ENCODE results near the gene GPATCH4. TPM values are rescaled to one million over a fixed set of nuclear protein-coding genes. Genes with fewer than 3 reads are reported as not detected.
A peak's percentile ranks its signal among the peaks of the same experiment; 100 is the strongest.

GPATCH4 gene
- total and polyA plus RNA-seq, 7 experiments from 2014 or later: 33.3 to 59.1 (median 46.1) TPM

DNA sequence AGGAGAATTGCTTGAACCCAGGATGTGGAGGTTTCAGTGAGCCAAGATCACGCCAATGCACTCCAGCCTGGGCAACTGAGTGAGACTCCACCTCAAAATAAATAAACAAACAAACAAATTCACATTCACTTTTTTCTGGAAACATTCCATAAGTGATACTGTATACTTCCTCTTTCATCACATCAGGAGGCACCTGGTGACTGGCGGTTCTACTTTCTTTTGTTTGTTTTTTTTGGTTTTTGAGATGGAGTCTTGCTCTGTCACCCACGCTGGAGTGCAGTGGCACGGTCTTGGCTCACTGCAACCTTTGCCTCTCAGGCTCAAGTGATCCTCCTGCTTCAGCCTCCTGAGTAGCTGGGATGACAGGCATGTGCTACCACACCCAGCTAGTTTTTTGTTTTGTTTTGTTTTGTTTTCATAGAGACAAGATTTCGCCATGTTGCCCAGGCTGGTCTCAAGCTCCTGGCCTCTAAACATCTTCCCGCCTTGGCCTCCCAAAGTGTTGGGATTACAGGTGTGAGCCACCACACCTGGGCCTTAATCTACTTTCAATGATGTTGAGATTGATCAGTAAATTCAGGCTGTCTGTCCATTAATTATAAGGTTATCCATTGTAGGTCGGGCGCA lies 28.7 kb upstream of the GPATCH4 start:
- POLR2A ChIA-PET: interaction anchor here (0.7 kb wide), 1 partner anchor 23 kb away, joined by 3 read pairs; no protein-coding TSS in a partner anchor
- Histone ChIP-seq H3K27ac (ENCODE audit: low read depth, low read length) (no peak overlapping the region), H3K36me3 (ENCODE audit: control insufficient read depth in 2 of 3, insufficient read depth in 3 of 3, low read length in 3 of 3) (no peaks in the 10 kb centered on the region), H3K27me3 (ENCODE audit: control insufficient read depth in 2 of 2, insufficient read depth in 2 of 2, low read length in 2 of 2) (peaks cover 8 to 15% of the 10 kb centered on the region in 2 donors), H3K4me1 (ENCODE audit: control insufficient read depth in 2 of 2, insufficient read depth in 2 of 2, low read length in 2 of 2) (peaks cover 7 to 9% of the 10 kb centered on the region in 2 donors), H3K9me3 (ENCODE audit: control insufficient read depth in 2 of 3, low read length in 3 of 3) (no peaks in the 10 kb centered on the region), H3K4me3 (ENCODE audit: low read length) (no peak overlapping the region)
- ATAC-seq: no peak
- no peak for DNase-seq
- Mint-ChIP-seq H3K4me1 (peaks cover 6 to 8% (median 7%) of the 10 kb centered on the region in 7 donors), H3K4me3 (no peak overlapping the region), H3K36me3 (peaks cover 0 to 4% (median 0%) of the 10 kb centered on the region in 5 donors), H3K27me3 (peaks cover 42 to 78% (median 64%) of the 10 kb centered on the region in 5 donors), H3K9me3 (peaks cover 0 to 1% (median 0%) of the 10 kb centered on the region in 11 donors), H3K27ac (no peak overlapping the region)
- intact Hi-C loops (cut with micrococcal nuclease): loop anchor here in 1 of 2 donors (5.0 kb wide), 2 partner anchors 77 to 97 kb away; partner anchors contain the start of genes CRABP2, ISG20L2 and METTL25B
- CTCF ChIA-PET: interaction anchor here (0.6 to 1.6 kb wide), 2 partner anchors 28 to 41 kb away, joined by 4 to 8 read pairs; no protein-coding TSS in a partner anchor

DNA sequence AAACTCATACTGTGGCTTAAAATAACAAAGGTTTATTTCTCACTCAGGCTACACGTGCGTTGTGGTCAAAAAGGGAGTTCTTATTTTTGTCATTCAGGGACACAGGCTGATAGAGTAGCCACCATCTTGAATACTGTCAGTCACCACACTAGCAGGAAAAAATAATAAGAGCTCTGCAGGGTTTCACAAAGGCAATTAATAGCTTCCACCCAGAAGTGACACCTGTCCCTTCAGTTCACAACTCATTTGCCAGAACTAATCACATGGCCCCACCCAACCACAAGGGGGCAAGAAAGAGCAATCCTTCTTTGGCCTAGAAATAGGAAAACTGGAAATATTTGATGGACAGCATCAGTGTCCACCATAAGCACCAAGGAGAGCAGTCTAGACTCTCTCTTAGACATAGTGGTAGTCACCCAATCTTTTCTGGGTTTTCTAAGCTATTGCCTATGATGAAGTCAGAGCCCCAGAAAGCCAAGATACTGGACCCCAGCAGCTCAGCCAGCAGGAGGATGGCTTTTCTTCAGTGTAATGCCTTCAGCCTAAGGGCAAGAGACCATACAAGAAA lies 26.1 kb upstream of the GPATCH4 start:
- Histone ChIP-seq H3K4me3 (ENCODE audit: low read length) (no peak overlapping the region), H3K36me3 (ENCODE audit: control insufficient read depth in 2 of 3, insufficient read depth in 3 of 3, low read length in 3 of 3) (no peaks in the 10 kb centered on the region), H3K9me3 (ENCODE audit: control insufficient read depth in 2 of 3, low read length in 3 of 3) (no peaks in the 10 kb centered on the region), H3K27ac (ENCODE audit: low read depth, low read length) (no peak overlapping the region), H3K27me3 (ENCODE audit: control insufficient read depth in 2 of 2, insufficient read depth in 2 of 2, low read length in 2 of 2) (peaks cover 8 to 31% of the 10 kb centered on the region in 2 donors), H3K4me1 (ENCODE audit: control insufficient read depth in 2 of 2, insufficient read depth in 2 of 2, low read length in 2 of 2) (peaks cover 9 to 15% of the 10 kb centered on the region in 2 donors)
- Mint-ChIP-seq H3K36me3 (peaks cover 0 to 4% (median 0%) of the 10 kb centered on the region in 5 donors), H3K27ac (peak overlapping the region in 1 of 9 donors; percentile 10), H3K27me3 (peaks cover 38 to 74% (median 59%) of the 10 kb centered on the region in 5 donors), H3K9me3 (peaks cover 0 to 1% (median 0%) of the 10 kb centered on the region in 11 donors), H3K4me3 (peak overlapping the region in 1 of 10 donors; percentile 3), H3K4me1 (peaks cover 7 to 13% (median 12%) of the 10 kb centered on the region in 7 donors)
- ATAC-seq: no peak
- DNase-seq: peak in 4 of 9 donors; percentile 29 to 36 (median 35)
- ChIA-PET POLR2A (interaction anchor here (1.2 kb wide), 1 partner anchor 100 kb away, joined by 3 read pairs; no protein-coding TSS in a partner anchor), CTCF (interaction anchor here (0.6 to 2.7 kb wide), 18 partner anchors 10 to 242 kb away, joined by 3 to 18 read pairs (median 4); partner anchors contain the start of genes ISG20L2, METTL25B and NAXE)
- intact Hi-C loops (cut with micrococcal nuclease): loop anchor here (1.0 to 5.0 kb wide), 4 partner anchors 80 to 299 kb away; partner anchors contain the start of genes CRABP2 (in 1 of the 2), ISG20L2 (in 1 of the 2) and METTL25B (in 1 of the 2)

DNA sequence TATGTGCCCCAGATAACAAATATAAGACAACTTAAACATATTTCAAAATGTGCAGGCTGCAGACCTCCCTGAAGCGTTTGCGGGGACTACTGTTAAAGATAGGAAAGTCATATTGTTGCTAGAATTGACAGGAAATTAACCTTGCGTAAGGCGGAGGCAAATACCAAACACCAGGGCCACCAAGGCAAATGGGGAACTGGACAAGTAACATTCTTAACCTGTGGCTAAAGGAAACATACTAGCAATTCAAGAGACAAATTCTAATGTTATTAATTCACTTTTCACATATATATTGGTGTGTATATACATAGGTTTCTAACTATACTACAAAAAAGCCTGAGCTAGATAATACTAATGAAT lies 24.8 kb upstream of the GPATCH4 start:
- H3K4me1 Mint-ChIP-seq: peaks cover 7 to 13% (median 12%) of the 10 kb centered on the region in 7 donors
- peaks cover 0 to 1% (median 0%) of the 10 kb centered on the region in 11 donors for H3K9me3 Mint-ChIP-seq
- no peak overlapping the region for H3K4me3 ChIP-seq (ENCODE audit: low read length)
- peaks cover 46 to 73% (median 59%) of the 10 kb centered on the region in 5 donors for H3K27me3 Mint-ChIP-seq
- peak overlapping the region in 8 of 10 donors; percentile 74 to 92 (median 81) for H3K4me3 Mint-ChIP-seq
- H3K36me3 Mint-ChIP-seq: peaks cover 0 to 4% (median 0%) of the 10 kb centered on the region in 5 donors
- no peak for ATAC-seq
- H3K27ac Mint-ChIP-seq: peak overlapping the region in 4 of 9 donors; percentile 8 to 44 (median 21)
- H3K9me3 ChIP-seq (ENCODE audit: control insufficient read depth in 2 of 3, low read length in 3 of 3): no peaks in the 10 kb centered on the region
- intact Hi-C loops (cut with micrococcal nuclease): loop anchor here (1.0 to 5.0 kb wide), 6 partner anchors 31 to 301 kb away; partner anchors contain the start of genes CRABP2 (in 1 of the 2), ISG20L2 (in 1 of the 2) and METTL25B (in 1 of the 2)
- peaks cover 8 to 31% of the 10 kb centered on the region in 2 donors for H3K27me3 ChIP-seq (ENCODE audit: control insufficient read depth in 2 of 2, insufficient read depth in 2 of 2, low read length in 2 of 2)
- no peak overlapping the region for H3K27ac ChIP-seq (ENCODE audit: low read depth, low read length)
- H3K4me1 ChIP-seq (ENCODE audit: control insufficient read depth in 2 of 2, insufficient read depth in 2 of 2, low read length in 2 of 2): peaks cover 9 to 15% of the 10 kb centered on the region in 2 donors
- ChIA-PET CTCF (interaction anchor here (1.0 to 2.7 kb wide), 7 partner anchors 22 to 100 kb away, joined by 3 to 18 read pairs (median 3); no protein-coding TSS in a partner anchor), POLR2A (interaction anchor here (0.5 kb wide), 1 partner anchor 346 kb away, joined by 3 read pairs; no protein-coding TSS in a partner anchor)
- no peak for DNase-seq
- H3K36me3 ChIP-seq (ENCODE audit: control insufficient read depth in 2 of 3, insufficient read depth in 3 of 3, low read length in 3 of 3): no peaks in the 10 kb centered on the region

DNA sequence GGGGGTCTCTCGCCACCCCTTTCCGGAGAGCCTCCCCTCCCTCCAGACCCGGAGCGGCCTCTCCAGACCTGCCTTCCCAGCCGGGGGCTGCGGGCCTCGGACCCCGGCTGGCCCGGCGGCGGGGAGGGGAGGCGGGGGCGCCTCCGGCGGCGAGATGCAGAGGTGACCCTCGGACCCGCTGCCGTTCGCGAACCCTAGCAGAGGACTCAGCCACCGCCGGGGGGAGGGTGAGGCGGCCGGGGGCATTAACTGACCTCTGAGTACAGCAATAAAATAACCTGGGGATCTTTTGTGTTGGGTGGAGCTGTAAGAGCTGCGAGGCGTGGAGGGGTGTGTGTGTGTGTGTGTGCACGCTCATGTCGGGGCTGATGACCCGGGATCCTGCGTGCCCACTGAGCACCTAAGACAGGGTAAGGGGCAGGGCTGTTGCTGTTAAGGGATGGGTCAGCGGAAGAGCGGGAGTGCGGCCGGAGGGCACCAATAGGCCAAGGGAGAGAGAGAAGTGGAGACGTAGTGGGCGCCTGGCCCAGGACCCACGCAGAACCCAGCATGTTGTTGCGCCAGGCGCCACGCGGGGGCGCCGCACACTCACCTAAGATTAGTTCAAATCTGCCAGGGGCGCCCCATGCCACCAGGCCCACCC lies 24.3 kb upstream of the GPATCH4 start:
- peaks cover 7 to 13% (median 11%) of the 10 kb centered on the region in 7 donors for H3K4me1 Mint-ChIP-seq
- intact Hi-C loops (cut with micrococcal nuclease): loop anchor here (1.0 to 5.0 kb wide), 7 partner anchors 32 to 301 kb away; partner anchors contain the start of genes CRABP2 (in 1 of the 2), ISG20L2 (in 1 of the 2) and METTL25B (in 1 of the 2)
- Histone ChIP-seq H3K27ac (ENCODE audit: low read depth, low read length) (no peak overlapping the region), H3K9me3 (ENCODE audit: control insufficient read depth in 2 of 3, low read length in 3 of 3) (no peaks in the 10 kb centered on the region), H3K4me1 (ENCODE audit: control insufficient read depth in 2 of 2, insufficient read depth in 2 of 2, low read length in 2 of 2) (peaks cover 9 to 15% of the 10 kb centered on the region in 2 donors), H3K27me3 (ENCODE audit: control insufficient read depth in 2 of 2, insufficient read depth in 2 of 2, low read length in 2 of 2) (peaks cover 8 to 31% of the 10 kb centered on the region in 2 donors), H3K36me3 (ENCODE audit: control insufficient read depth in 2 of 3, insufficient read depth in 3 of 3, low read length in 3 of 3) (no peaks in the 10 kb centered on the region), H3K4me3 (ENCODE audit: low read length) (peak overlapping the region; percentile 47)
- no peaks in the 10 kb centered on the region for H3K36me3 Mint-ChIP-seq
- peaks cover 0 to 1% (median 0%) of the 10 kb centered on the region in 11 donors for H3K9me3 Mint-ChIP-seq
- H3K27ac Mint-ChIP-seq: peak overlapping the region in 4 of 9 donors; percentile 8 to 44 (median 21)
- ATAC-seq: peak; percentile 83
- H3K27me3 Mint-ChIP-seq: peaks cover 46 to 71% (median 59%) of the 10 kb centered on the region in 5 donors
- ChIA-PET CTCF (interaction anchor here (0.7 to 2.7 kb wide), 10 partner anchors 24 to 470 kb away, joined by 3 to 18 read pairs (median 4); no protein-coding TSS in a partner anchor), POLR2A (no interaction called here)
- peak overlapping the region; percentile 74 to 92 (median 81) for H3K4me3 Mint-ChIP-seq
- DNase-seq: peak; percentile 51 to 78 (median 65)

DNA sequence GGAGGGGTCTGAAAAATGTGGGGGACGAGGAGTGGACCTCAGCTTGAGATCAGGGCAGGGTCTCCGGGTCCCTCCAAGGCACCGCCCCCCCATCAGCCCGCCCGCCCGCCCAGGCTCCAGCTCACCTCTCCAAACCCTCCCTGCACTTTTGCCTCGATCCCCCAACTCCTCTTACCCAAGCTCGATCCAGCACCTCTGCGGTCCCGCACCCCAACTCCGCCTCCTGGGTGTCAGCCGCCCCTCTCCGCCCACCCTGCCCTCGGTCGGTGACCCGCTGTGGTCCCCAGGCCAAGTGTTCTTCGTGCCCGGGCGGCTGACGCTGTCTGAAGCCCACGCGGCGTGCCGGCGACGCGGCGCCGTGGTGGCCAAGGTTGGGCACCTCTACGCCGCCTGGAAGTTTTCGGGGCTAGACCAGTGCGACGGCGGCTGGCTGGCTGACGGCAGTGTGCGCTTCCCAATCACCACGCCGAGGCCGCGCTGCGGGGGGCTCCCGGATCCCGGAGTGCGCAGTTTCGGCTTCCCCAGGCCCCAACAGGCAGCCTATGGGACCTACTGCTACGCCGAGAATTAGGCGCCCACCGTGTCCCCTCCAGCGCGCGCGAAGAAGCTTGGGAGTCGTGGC lies 23.6 kb upstream of the GPATCH4 start:
- Mint-ChIP-seq H3K27me3 (peaks cover 49 to 73% (median 62%) of the 10 kb centered on the region in 5 donors), H3K9me3 (peaks cover 0 to 1% (median 0%) of the 10 kb centered on the region in 11 donors), H3K36me3 (no peaks in the 10 kb centered on the region), H3K4me3 (peak overlapping the region in 9 of 10 donors; percentile 16 to 85 (median 66)), H3K27ac (no peak overlapping the region), H3K4me1 (peaks cover 7 to 13% (median 11%) of the 10 kb centered on the region in 7 donors)
- DNase-seq (peak in 1 of 9 donors; percentile 23), ATAC-seq (no peak)
- Histone ChIP-seq H3K4me3 (ENCODE audit: low read length) (peak overlapping the region; percentile 47), H3K9me3 (ENCODE audit: control insufficient read depth in 2 of 3, low read length in 3 of 3) (no peaks in the 10 kb centered on the region), H3K27ac (ENCODE audit: low read depth, low read length) (no peak overlapping the region), H3K27me3 (ENCODE audit: control insufficient read depth in 2 of 2, insufficient read depth in 2 of 2, low read length in 2 of 2) (peaks cover 8 to 31% of the 10 kb centered on the region in 2 donors), H3K4me1 (ENCODE audit: control insufficient read depth in 2 of 2, insufficient read depth in 2 of 2, low read length in 2 of 2) (peaks cover 9 to 15% of the 10 kb centered on the region in 2 donors), H3K36me3 (ENCODE audit: control insufficient read depth in 2 of 3, insufficient read depth in 3 of 3, low read length in 3 of 3) (no peaks in the 10 kb centered on the region)
- POLR2A ChIA-PET: interaction anchor here (0.7 to 0.9 kb wide), 3 partner anchors 18 to 40 kb away, joined by 3 read pairs; partner anchors contain the start of gene NAXE
- intact Hi-C loops (cut with micrococcal nuclease): loop anchor here (1.0 to 5.0 kb wide), 5 partner anchors 53 to 240 kb away; partner anchors contain the start of genes CRABP2 (in 1 of the 2), ISG20L2 (in 1 of the 2) and METTL25B (in 1 of the 2)
- CTCF ChIA-PET: interaction anchor here (0.7 to 2.0 kb wide), 15 partner anchors 8 to 471 kb away, joined by 3 to 10 read pairs (median 4); partner anchors contain the start of gene NAXE
